HG02588 (cell line): ENCODE results near the gene PRR36.
A peak's percentile ranks its signal among the peaks of the same experiment; 100 is the strongest.
"Not testable (repeated sequence)": the region's sequence is repeated elsewhere in the genome, so short reads cannot be mapped to it uniquely, and the experiment has no call there.

Experiments
- ATAC-seq: cut with Tn5 transposase; IDR thresholded peaks from one replicate; pipeline ENCODE4 v1.9.1; 2021; ENCODE audit warnings: mild to moderate bottlenecking, moderate library complexity; ENCODE audit not compliant: unreplicated experiment

Gene PRR36

DNA sequence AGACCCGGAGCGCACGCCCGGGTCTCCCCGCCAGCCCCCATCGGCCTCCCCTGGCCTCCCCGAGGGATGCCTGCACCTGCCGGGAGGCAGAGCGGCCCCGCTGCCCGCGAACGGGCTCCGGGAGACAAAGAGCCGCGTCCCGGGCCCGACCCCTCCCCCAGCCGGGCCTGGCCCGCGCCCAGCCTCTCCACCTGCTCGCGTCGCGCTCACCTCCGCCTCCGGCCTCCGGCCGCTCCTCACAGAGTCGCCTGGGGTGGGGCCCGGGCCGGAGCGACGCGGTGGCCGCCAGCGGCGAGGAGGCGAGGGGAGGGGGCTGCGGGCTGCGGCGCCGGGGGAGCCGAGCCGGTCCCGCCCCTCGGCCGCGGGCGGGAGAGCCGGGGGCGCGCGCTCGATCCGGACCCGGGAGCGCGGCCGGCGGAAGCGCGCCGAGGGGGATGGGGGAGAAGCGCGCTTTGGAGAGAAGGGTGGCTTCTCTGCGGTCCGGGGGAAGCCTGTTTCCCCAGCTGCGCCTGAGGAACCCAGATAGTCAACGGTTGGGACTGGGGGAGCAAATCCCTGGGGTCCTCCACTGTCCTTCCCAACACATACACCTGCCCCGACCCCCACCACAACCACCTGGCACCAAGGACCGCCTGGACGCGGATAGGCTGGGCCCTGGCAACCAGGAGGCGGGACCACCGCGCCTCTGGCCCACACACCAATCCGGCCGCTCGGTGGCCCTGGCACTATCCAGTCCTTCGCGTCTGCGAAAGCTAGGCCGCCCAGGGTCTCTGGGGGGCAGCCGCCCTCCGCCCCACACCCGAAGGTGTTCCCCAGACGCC, at the start of gene PRR36:
Gene PRR36 (minus strand): TSS at position 315 of the 821 bp plus-strand sequence. CDS start 701 bp downstream, outside the sequence.
- no peak for ATAC-seq

DNA sequence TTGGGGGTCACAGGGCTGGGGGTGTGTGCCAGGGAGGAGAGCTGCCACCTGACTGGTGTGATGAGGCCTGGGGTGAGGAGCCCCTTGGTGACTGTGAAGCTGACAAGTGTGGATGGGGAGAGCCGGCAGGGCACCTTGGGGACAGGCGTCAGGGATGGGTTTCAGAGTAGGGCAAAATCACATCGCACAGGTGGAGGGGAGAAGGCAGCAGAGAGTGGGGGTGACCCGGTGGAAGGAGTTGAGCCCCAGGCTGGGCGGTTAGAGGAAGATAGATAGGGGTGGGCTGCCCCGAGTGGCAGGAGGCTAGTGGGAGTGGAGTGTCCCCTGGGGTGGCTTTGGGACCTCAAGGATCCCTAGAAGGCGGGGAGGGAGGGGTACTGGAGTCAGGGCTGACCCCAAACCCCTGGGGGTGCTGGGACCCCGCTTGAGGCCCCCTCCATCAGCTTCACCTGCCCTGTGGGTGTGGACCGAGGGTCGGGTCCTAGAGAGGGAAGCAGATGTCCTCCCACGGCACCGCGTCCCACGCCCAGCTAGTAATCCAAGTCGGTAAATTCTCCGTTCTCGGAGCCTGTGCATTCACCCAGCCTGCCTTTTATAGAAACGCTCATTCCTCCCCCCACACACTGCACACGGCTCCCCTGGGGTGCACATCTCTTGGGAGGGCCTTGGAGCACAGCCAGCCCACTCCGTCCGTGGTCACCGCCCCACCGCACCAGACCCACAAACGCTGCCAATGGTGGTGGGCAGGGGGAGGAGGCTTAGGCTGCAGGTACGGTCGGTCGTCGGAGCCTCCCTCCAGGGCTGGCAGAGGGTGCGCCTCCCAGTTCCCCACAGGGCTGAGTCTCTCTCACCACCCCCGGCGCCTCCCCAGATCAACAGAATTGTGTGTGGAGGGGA, 49.4 kb upstream of the PRR36 start:
- no peak for ATAC-seq

DNA sequence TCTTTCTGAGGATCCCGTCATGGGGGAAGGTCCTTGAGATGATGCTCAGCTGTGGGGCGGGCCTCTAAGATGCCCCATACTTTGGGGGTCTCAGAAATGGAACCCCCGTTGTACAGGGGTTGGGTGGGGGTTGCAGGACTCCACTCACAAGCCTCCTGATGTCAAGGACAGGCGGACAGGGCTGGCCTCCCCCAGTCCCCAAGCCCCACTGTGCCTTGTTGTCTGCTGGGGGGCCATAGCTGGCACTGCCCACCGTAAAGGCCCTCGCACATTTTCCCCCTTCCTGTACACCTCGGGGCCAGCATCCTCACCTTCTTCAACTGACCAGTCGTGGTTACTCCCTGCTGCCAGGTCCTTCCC, 48.6 kb upstream of the PRR36 start:
- no peak for ATAC-seq

DNA sequence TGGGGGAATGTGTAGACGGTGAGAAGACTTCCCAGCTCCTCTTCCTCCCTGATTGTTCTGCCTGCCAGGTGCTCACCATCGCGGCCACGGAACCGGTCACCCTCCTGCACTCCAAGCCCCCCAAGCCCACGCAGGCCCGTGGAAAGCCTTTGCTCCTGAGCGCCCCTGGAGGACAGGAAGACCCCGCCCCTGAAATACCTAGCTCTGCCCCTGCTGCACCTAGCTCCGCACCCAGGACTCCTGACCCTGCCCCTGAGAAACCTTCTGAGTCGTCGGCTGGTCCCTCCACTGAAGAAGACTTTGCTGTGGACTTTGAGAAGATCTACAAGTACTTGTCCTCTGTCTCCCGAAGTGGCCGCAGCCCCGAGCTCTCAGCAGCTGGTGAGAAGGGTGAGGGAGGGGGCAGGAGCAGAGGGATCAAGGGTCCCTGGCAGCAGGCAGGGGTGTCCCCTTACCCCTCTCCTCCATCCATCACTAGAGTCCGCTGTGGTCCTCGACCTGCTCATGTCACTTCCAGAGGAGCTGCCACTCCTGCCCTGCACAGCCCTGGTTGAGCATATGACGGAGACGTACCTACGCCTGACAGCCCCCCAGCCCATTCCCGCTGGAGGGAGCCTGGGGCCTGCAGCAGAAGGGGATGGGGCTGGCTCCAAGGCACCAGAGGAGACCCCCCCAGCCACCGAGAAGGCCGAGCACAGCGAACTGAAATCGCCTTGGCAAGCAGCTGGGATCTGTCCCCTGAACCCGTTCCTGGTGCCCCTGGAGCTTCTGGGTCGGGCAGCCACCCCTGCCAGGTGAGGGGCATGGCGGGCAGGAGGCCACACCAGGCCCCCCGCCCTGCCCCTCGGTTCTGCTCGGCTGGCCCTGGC, 48.0 kb upstream of the PRR36 start:
- ATAC-seq = no peak

DNA sequence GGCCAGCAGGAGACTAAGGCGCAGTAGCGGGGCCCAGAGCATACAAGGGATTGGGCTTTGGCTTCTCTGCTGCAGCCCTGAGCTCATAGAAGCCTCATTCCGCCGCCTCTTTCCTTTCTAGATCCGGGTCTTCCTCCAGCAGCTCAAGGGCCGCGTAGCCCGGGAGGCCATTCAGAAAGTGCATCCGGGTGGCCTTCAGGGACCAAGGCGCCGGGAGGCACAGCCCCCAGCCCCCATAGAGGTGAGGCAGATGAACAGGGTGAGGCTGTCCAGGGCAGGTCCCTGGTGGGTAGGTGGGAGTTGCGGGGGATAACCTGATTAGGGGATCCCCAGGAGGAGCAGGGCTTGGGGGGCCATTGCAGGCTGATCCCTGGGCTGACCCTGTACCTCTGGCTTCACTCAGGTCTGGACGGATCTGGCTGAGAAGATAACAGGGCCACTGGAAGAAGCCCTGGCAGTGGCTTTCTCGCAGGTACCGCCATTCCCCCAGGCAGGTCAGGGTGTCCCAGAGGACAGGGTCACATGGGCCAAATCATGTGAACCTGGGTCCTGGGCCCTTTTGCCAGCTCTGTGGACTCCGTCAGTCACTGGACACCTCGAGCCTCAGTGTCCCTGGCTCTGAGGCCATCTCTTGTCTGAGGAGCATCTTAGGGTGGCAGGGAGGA, 47.2 kb upstream of the PRR36 start:
- ATAC-seq = no peak

DNA sequence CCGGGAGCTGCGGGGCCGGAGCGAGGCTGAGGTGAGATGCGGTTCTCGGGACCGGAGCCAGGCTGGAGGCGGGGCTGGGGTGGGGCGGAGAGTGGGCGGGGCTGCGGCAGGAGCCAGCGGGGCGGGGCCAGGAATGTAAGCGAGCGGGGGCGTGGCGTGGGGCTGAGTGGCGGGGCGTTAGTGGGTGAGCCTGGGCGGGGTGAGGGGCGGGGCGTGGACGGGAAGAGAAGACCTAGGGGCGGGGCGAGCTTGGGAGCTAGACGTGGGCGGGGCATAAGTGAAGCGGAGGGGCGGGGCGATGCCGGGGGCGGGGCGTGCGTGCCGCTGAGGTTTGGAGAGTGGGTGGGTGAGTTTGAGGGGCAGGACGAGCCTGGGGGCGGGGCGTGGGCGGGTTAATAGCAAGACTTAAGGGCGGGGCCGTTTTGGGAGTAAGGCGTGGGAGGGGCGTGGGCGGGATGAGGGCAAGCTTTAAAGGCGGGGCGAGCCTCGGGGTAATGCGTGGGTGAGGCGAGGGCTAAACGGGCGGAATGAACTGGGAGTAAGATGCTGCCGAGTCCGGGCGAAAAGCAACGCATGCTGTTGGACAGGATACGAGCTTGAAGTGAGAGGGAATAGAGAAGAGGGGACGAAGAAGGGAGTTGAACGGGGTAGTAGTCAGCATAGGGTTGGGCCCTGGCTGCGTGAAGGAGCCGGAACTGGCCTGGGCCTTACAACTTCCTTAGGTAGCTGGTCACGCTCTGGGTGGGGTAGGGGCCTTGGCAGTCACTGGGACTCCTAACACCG, 46.5 kb upstream of the PRR36 start:
- peak; percentile 39 for ATAC-seq

DNA sequence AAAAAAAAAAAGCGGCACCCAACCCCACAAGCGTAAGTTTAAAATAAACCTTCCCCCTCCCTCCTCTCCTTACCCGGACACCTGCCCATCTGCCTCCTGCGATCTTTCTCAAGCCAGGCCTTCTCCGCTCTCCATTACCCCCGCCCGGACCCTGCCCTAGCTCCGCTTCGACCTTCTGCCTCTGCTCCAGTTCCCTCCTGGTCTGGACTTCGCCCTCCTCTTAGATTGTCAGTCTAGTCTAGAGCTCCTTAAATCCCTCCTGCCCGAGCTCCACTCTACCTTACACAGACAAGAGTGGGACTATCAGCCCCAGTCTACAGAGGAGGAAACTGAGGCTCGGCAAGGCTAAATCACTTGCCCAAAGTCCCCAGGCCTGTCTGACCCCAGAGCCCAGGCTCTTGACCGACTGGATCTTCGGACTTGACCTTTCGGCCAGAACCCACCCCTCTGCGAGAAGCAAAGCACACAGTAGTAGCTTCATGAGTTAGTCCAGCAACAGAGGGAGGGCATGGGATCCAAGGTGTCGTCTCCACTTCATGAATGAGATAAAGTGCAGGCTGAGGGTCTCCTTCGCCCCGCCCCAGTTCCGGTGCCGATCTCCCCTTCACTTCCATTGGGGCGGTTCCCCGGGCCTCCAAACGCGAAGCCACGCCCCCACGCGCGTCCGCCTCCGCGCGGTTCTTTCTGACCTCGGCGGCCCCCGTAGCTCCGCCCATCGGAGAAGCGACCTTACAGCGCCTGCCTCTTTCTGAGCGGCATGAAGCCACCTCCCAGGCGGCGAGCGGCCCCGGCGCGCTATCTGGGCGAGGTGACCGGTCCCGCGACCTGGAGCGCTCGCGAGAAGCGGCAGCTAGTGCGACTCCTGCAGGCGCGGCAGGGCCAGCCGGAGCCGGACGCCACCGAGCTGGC, 45.7 kb upstream of the PRR36 start, which contains the start of gene SNAPC2:
Gene SNAPC2 (plus strand): TSS at position 729 of the 909 bp plus-strand sequence. CDS start 29 bp downstream, at position 758.
- peak; percentile 52 for ATAC-seq

DNA sequence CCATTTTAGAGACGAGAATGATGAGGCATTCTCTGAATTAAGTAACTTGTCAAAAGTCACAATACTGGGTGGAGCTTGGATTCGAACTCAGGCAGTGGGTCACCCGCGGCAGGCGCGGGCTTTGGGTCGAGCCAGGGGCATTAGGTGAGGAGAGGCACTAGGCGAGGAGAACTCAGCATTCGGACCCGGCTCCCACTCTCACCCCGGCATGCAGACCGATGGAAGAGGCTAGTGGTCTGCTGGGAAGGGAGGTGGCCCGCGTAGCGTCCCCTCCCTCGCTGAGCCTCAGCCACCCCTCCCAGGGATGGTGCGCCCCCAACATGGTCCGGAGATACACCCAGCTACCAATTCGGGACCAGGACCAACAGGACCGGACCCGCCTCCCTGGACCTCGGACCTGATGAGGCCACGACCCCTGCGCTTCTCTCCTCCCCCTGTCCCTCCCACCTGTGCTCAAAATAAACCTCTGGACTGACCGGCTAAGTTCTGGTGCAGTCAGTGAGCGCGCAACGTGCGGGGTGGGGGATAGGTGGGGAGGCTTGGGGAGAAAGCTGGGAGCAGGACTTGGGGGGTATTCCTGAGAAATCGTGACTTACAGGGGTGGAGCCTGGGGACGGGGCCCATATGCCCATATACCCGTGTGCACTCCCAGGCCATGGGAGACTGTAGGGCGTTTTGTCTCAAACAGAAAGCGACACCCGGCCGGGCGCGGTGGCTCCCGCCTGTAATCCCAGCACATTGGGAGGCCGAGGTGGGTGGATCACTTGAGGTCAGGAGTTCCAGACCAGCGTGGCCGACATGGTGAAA, 44.6 kb upstream of the PRR36 start:
- no peak for ATAC-seq

DNA sequence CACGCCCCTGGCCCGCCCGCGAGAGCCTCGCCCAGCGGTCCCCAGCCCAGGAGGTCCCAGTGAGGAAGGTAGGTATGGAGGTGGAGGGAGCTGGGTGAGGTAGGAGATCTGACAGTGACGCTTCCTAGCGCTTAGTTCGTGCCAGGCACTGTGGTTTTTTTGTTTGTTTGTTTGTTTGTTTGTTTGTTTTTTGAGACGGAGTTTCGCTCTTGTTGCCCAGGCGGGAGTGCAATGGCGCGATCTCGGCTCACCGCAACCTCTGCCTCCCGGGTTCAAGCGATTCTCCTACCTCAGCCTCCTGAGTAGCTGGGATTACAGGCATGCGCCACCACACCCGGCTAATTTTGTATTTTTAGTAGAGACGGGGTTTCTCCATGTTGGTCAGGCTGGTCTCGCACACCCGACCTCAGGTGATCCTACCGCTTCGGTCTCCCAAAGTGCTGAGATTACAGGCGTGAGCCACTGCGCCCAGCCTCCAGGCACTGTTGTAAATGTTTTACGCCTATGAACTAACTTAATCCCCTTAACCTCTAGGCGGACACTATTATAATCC, 43.9 kb upstream of the PRR36 start:
- not testable (repeated sequence) for ATAC-seq

DNA sequence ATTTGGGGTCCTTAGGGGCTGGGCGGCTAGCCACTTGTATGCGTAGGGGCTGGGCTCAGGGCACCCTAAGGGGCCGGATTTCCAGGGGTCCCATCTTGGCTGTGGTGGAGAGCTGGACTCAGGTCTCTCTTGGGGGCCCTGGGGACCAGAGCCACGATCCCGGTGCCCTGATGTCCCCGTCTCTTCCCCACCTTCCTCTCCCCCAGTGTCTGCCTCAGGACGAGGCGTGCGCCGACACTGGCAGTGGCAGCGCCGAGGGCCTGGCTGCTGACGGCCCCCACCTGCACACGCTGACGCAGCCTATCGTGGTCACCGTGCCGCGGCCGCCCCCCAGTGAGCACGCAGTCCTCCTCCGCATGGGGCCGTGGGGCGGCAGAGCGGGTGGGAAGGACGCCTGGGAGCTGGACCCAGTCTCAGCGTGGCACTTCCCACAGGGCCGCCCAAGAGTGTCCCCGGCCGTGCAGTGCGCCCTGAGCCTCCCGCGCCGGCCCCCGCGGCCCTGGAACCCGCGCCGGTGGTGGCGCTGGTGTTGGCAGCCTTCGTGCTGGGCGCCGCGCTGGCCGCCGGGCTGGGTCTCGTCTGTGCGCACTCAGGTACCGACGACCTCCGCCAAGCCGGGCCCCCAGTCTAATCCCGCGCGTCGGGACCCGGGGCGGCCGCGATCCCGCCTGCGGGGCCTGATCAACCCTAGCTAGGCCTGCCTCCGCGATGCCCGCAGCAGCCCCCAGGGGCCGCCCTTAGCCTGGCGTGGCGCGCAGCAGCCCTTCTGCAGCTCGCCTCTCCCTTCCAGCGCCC, 43.3 kb upstream of the PRR36 start:
- no peak for ATAC-seq

DNA sequence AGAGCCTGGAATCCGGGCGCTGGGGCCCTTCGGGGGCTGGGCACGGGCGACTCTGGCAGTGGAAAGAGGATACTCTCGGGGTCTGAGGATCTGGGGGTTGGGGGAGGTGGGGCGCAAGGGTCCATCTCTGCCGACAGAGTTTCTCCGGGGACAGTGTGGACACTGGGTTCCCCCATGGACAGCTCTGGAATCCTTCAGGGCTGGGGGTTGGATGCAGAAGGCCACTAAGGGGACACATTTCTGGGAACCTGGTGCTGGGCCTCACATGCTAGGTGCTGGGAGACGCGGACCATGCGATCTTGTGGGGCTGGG, 42.7 kb upstream of the PRR36 start:
- ATAC-seq = no peak

DNA sequence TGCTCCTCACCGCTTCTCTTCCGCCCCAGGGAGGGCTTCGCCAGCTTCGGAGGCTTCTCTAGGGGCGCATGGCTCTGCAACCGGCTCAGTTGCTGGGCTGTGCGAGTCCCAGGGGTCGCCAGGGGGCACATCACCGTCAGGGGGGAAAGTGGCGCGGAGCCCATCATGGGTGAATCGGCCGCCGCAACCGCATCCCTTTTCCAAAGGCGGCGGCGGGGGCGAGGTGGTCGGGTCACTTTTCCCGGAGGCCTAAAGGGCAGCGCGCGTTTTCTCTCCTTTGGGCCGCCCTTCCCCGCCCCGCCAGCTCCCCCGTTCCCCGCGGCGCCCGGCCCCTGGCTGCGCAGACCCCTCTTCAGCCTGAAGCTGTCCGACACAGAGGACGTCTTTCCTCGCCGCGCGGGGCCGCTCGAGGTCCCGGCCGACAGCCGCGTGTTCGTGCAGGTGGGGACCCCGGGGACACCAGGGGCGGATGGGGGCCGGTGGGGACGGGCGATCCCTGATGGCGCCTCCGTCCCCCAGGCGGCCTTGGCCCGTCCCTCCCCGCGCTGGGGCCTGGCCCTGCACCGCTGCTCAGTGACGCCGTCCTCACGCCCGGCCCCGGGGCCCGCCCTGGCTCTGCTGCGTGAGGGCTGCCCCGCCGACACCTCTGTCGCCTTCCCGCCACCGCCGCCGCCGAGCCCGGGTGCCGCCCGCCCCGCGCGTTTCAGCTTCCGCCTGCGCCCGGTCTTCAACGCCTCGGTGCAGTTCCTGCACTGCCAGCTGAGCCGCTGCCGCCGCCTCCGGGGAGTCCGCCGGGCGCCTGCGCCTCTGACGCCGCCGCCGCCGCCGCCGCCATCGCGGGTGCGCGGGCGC, 42.1 kb upstream of the PRR36 start:
- ATAC-seq = no peak

DNA sequence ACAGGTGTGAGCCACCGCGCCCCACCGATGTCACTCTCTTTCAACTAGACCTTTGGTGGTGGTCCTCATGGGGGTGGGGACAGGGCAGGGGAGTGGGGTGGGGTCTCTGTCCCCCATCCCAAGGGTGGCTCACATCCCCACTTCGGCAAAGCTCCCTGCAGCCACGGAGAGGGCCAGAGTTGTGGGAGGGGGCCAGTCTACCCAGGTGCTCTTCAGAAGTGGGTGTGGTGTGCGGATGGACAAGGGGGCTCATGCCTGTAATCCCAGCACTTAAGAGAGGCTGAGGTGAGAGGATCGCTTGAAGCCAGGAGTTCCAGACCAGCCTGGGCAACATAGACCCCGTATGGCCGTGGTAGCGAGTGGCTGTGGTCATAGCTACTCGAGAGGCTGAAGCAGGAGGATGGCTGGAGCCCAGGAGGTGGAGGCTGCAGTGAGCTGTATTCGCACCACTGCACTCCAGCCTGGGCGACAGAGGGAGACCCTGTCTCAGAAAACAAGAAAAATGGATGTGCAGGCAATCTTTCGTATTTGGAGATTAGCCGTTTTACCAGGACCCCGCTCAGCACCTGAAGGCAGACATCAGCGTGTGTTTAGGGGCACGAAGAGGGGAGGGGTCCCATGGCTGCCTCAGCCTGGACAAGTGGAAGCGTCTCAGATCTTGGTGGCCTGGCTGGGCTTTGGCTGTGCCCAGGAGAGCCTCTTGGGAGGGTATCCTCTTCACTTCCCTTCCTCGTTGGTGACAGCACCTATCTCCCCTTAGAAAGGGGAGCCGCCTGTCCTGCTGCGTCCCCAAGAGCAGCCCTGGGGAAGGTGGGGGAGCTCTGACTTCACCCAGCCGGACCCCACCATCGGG, 41.3 kb upstream of the PRR36 start:
- ATAC-seq = no peak

DNA sequence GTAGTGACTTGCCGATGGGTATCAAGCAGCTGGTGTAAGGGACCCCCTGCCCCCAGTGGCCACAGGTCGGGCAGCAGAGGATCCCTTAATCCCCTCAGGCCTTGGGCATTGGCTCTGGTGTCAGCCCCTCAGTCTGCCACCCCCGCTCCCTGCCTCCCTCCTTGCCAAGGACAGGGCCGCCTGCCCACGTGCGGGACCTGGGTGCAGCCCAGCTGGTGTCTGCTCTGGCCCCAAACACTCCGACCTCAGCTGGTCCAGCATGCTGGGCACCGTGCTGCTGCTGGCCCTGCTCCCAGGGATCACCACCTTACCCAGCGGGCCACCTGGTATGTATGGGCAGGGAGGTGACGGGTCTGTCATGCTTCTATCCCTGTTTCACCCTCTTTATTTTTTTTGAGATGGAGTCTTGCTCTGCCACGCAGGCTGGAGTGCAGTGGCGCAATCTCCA, 40.4 kb upstream of the PRR36 start, which contains the start of gene TGFBR3L:
Gene TGFBR3L (plus strand): TSS at position 233 of the 448 bp plus-strand sequence.
- ATAC-seq = no peak

DNA sequence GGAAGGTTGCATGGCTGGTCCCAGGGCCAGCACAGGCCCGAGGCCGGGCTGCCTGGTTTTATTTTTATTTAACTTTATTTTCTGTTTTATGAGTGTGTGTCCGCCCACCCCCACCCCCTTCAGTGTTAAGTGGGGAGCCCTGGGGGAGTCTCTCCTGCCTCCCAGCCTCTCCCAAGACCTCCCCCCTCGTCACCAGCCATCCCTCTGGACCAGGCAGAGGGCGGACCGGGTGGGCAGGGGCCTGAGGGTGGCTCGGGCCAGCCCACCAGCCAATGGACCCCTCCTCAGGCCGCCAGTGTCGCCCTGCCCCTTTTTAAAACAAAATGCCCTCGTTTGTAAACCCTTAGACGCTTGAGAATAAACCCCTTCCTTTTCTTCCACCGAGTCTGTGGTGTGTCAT, 39.9 kb upstream of the PRR36 start:
- ATAC-seq = no peak
